ENCODE data around the gene UQCC5.

Gene UQCC5

GRCh38 chr3:52544937-52545336 lies 8.5 kb downstream of the UQCC5 start:
- Histone ChIP-seq H3K27me3 (ENCODE audit: low read depth) (no peaks in the 10 kb centered on the region), H3K36me3 (replicated peaks) (peaks cover 31% of the 10 kb centered on the region), H3K4me1 (no peaks in the 10 kb centered on the region), H3K9me3 (no peaks in the 10 kb centered on the region), H3K4me3 (no peak overlapping the region)
- no peak for DNase-seq (ENCODE audit: low spot score in 2 of 2)
- in situ Hi-C loops (cut with MboI; ENCODE audit: low sequenced_read_pairs), result no loop called here

- no peak for DNase-seq (ENCODE audit: low spot score in 2 of 2)
- peaks cover 23% of the 10 kb centered on the region for H3K36me3 ChIP-seq (replicated peaks)
Observed at GRCh38 chr3:52546111-52546901, 9.9 kb downstream of the UQCC5 start.

GRCh38 chr3:52547143-52547542 lies 10.7 kb downstream of the UQCC5 start:
- H3K36me3 ChIP-seq (replicated peaks), result peaks cover 26% of the 10 kb centered on the region
- no peaks in the 10 kb centered on the region for H3K9me3 ChIP-seq
- no peaks in the 10 kb centered on the region for H3K4me1 ChIP-seq
- H3K4me3 ChIP-seq, result no peak overlapping the region
- in situ Hi-C loops (cut with MboI; ENCODE audit: low sequenced_read_pairs), result no loop called here
- H3K27me3 ChIP-seq (ENCODE audit: low read depth), result no peaks in the 10 kb centered on the region
- DNase-seq (ENCODE audit: low spot score in 2 of 2), result peak in 1 of 2 experiments; percentile 1

More at GRCh38 chr3:52546111-52546901, 9.9 kb downstream of the UQCC5 start:
- no peaks in the 10 kb centered on the region for H3K27me3 ChIP-seq (ENCODE audit: low read depth)
- no peak overlapping the region for H3K4me3 ChIP-seq
- no peaks in the 10 kb centered on the region for H3K4me1 ChIP-seq
- H3K9me3 ChIP-seq, result no peaks in the 10 kb centered on the region
- in situ Hi-C loops (cut with MboI; ENCODE audit: low sequenced_read_pairs), result no loop called here

- in situ Hi-C loops (cut with MboI; ENCODE audit: low sequenced_read_pairs), result no loop called here
- Histone ChIP-seq H3K36me3 (replicated peaks) (peaks cover 36% of the 10 kb centered on the region), H3K9me3 (no peaks in the 10 kb centered on the region)
Observed at GRCh38 chr3:52551118-52551517, 14.7 kb downstream of the UQCC5 start.

GRCh38 chr3:52552089-52552488 lies 15.7 kb downstream of the UQCC5 start:
- Histone ChIP-seq H3K4me1 (peaks cover 11% of the 10 kb centered on the region), H3K27me3 (ENCODE audit: low read depth) (no peaks in the 10 kb centered on the region), H3K4me3 (no peak overlapping the region), H3K36me3 (replicated peaks) (peaks cover 30% of the 10 kb centered on the region), H3K9me3 (no peaks in the 10 kb centered on the region)
- in situ Hi-C loops (cut with MboI; ENCODE audit: low sequenced_read_pairs), result no loop called here
- DNase-seq (ENCODE audit: low spot score in 2 of 2), result peak in 1 of 2 experiments; percentile 2

More at GRCh38 chr3:52551118-52551517, 14.7 kb downstream of the UQCC5 start:
- H3K4me1 ChIP-seq, result peaks cover 1% of the 10 kb centered on the region
- DNase-seq (ENCODE audit: low spot score in 2 of 2), result peak in 1 of 2 experiments; percentile 2
- no peak overlapping the region for H3K4me3 ChIP-seq
- no peaks in the 10 kb centered on the region for H3K27me3 ChIP-seq (ENCODE audit: low read depth)

- Histone ChIP-seq H3K4me1 (peaks cover 13% of the 10 kb centered on the region), H3K27me3 (ENCODE audit: low read depth) (no peaks in the 10 kb centered on the region), H3K4me3 (no peak overlapping the region), H3K9me3 (no peaks in the 10 kb centered on the region), H3K36me3 (replicated peaks) (peaks cover 35% of the 10 kb centered on the region)
- in situ Hi-C loops (cut with MboI; ENCODE audit: low sequenced_read_pairs), result no loop called here
- no peak for DNase-seq (ENCODE audit: low spot score in 2 of 2)
Observed at GRCh38 chr3:52554026-52554755, 17.8 kb downstream of the UQCC5 start.

- H3K9me3 ChIP-seq, result no peaks in the 10 kb centered on the region
- no peak overlapping the region for H3K4me3 ChIP-seq
- peaks cover 13% of the 10 kb centered on the region for H3K4me1 ChIP-seq
- H3K27me3 ChIP-seq (ENCODE audit: low read depth), result no peaks in the 10 kb centered on the region
- peaks cover 38% of the 10 kb centered on the region for H3K36me3 ChIP-seq (replicated peaks)
- no peak for DNase-seq (ENCODE audit: low spot score in 2 of 2)
- in situ Hi-C loops (cut with MboI; ENCODE audit: low sequenced_read_pairs), result no loop called here
Observed at GRCh38 chr3:52555056-52555455, 18.7 kb downstream of the UQCC5 start.

GRCh38 chr3:52557011-52557960 lies 20.9 kb downstream of the UQCC5 start:
- peaks cover 13% of the 10 kb centered on the region for H3K4me1 ChIP-seq
- no peak overlapping the region for H3K4me3 ChIP-seq
- DNase-seq (ENCODE audit: low spot score in 2 of 2), result no peak
- H3K9me3 ChIP-seq, result no peaks in the 10 kb centered on the region
- H3K27me3 ChIP-seq (ENCODE audit: low read depth), result no peaks in the 10 kb centered on the region
- in situ Hi-C loops (cut with MboI; ENCODE audit: low sequenced_read_pairs), result no loop called here
- peaks cover 37% of the 10 kb centered on the region for H3K36me3 ChIP-seq (replicated peaks)

- H3K4me3 ChIP-seq, result no peak overlapping the region
- no peak for DNase-seq (ENCODE audit: low spot score in 2 of 2)
- H3K36me3 ChIP-seq (replicated peaks), result peaks cover 39% of the 10 kb centered on the region
- H3K27me3 ChIP-seq (ENCODE audit: low read depth), result no peaks in the 10 kb centered on the region
- no peaks in the 10 kb centered on the region for H3K9me3 ChIP-seq
- peaks cover 13% of the 10 kb centered on the region for H3K4me1 ChIP-seq
- in situ Hi-C loops (cut with MboI; ENCODE audit: low sequenced_read_pairs), result no loop called here
Observed at GRCh38 chr3:52558436-52558835, 22.0 kb downstream of the UQCC5 start.

- peaks cover 11% of the 10 kb centered on the region for H3K4me1 ChIP-seq
- H3K27me3 ChIP-seq (ENCODE audit: low read depth), result no peaks in the 10 kb centered on the region
- no peaks in the 10 kb centered on the region for H3K9me3 ChIP-seq
- no peak overlapping the region for H3K4me3 ChIP-seq
- in situ Hi-C loops (cut with MboI; ENCODE audit: low sequenced_read_pairs), result no loop called here
- H3K36me3 ChIP-seq (replicated peaks), result peaks cover 35% of the 10 kb centered on the region
- DNase-seq (ENCODE audit: low spot score in 2 of 2), result no peak
Observed at GRCh38 chr3:52561028-52561747, 24.8 kb downstream of the UQCC5 start.

GRCh38 chr3:52563984-52564383 lies 27.6 kb downstream of the UQCC5 start:
- no peaks in the 10 kb centered on the region for H3K9me3 ChIP-seq
- no peaks in the 10 kb centered on the region for H3K27me3 ChIP-seq (ENCODE audit: low read depth)
- no peak for DNase-seq (ENCODE audit: low spot score in 2 of 2)
- peaks cover 32% of the 10 kb centered on the region for H3K36me3 ChIP-seq (replicated peaks)
- in situ Hi-C loops (cut with MboI; ENCODE audit: low sequenced_read_pairs), result no loop called here
- H3K4me3 ChIP-seq, result no peak overlapping the region
- H3K4me1 ChIP-seq, result no peaks in the 10 kb centered on the region

GRCh38 chr3:52568069-52568468 lies 31.7 kb downstream of the UQCC5 start:
- DNase-seq (ENCODE audit: low spot score in 2 of 2), result no peak
- Histone ChIP-seq H3K36me3 (replicated peaks) (peaks cover 12% of the 10 kb centered on the region), H3K9me3 (no peaks in the 10 kb centered on the region), H3K4me3 (no peak overlapping the region), H3K27me3 (ENCODE audit: low read depth) (no peaks in the 10 kb centered on the region), H3K4me1 (no peaks in the 10 kb centered on the region)
- in situ Hi-C loops (cut with MboI; ENCODE audit: low sequenced_read_pairs), result no loop called here

- Histone ChIP-seq H3K4me3 (no peak overlapping the region), H3K27me3 (ENCODE audit: low read depth) (no peaks in the 10 kb centered on the region), H3K4me1 (no peaks in the 10 kb centered on the region), H3K36me3 (replicated peaks) (peaks cover 11% of the 10 kb centered on the region; the same call in 1 of the 2 replicates), H3K9me3 (no peaks in the 10 kb centered on the region)
- in situ Hi-C loops (cut with MboI; ENCODE audit: low sequenced_read_pairs), result no loop called here
- DNase-seq (ENCODE audit: low spot score in 2 of 2), result no peak
Observed at GRCh38 chr3:52570076-52570475, 33.7 kb downstream of the UQCC5 start.

Data from HAP-1 (cell line).